ENCODE measurements around the gene CFAP97D1. TPM values are rescaled to one million over a fixed set of nuclear protein-coding genes. Genes with fewer than 3 reads are reported as not detected.
A peak's percentile ranks its signal among the peaks of the same experiment; 100 is the strongest.

CFAP97D1 gene
- not detected in 2 replicates for total RNA-seq (2014; rRNA removed; shearing (Covaris generic))

GRCh38 chr17:43780135-43780534 is at the start of gene CFAP97D1:
CFAP97D1 (plus strand) TSS chr17:43780435; CDS start chr17:43780463, 28 bp downstream.
- Histone ChIP-seq H3K9me3 (replicated peaks) (peaks cover 8% of the 10 kb centered on the region; the same call in 1 of the 2 replicates), H3K27me3 (no peaks in the 10 kb centered on the region), H3K27ac (no peak within 1 kb of the TSS), H3K4me1 (0 out of 2 replicates have a peak, but pooled peaks cover 5% of the 10 kb centered on the region), H3K36me3 (no peaks in the 10 kb centered on the region; the same call in 1 of the 2 replicates), H3K4me3 (peak within 1 kb of the TSS; percentile 93)
- DNase-seq, result no peak

GRCh38 chr17:43732958-43733357 is 47.3 kb upstream of the CFAP97D1 start:
- Histone ChIP-seq H3K9me3 (replicated peaks) (no peaks in the 10 kb centered on the region; the same call in 1 of the 2 replicates), H3K36me3 (no peaks in the 10 kb centered on the region), H3K4me1 (no peaks in the 10 kb centered on the region), H3K4me3 (no peak overlapping the region), H3K27ac (no peak overlapping the region), H3K27me3 (peaks cover 2% of the 10 kb centered on the region; the same call in 1 of the 2 replicates)
- no peak for DNase-seq

GRCh38 chr17:43733956-43734355 is 46.3 kb upstream of the CFAP97D1 start:
- H3K4me1 ChIP-seq, result no peaks in the 10 kb centered on the region
- peaks cover 2% of the 10 kb centered on the region; the same call in 1 of the 2 replicates for H3K27me3 ChIP-seq
- H3K4me3 ChIP-seq, result no peak overlapping the region
- no peaks in the 10 kb centered on the region; the same call in 1 of the 2 replicates for H3K9me3 ChIP-seq (replicated peaks)
- no peak overlapping the region for H3K27ac ChIP-seq
- no peak for DNase-seq
- no peaks in the 10 kb centered on the region for H3K36me3 ChIP-seq

- no peaks in the 10 kb centered on the region for H3K4me1 ChIP-seq
- peaks cover 2% of the 10 kb centered on the region; the same call in 1 of the 2 replicates for H3K27me3 ChIP-seq
- no peak overlapping the region for H3K4me3 ChIP-seq
- H3K36me3 ChIP-seq, result no peaks in the 10 kb centered on the region
- DNase-seq, result no peak
- no peaks in the 10 kb centered on the region; the same call in 1 of the 2 replicates for H3K9me3 ChIP-seq (replicated peaks)
- H3K27ac ChIP-seq, result no peak overlapping the region
These were observed 45.9 kb upstream of the CFAP97D1 start for GRCh38 chr17:43734376-43734775.

GRCh38 chr17:43736389-43736788 is 43.8 kb upstream of the CFAP97D1 start:
- H3K36me3 ChIP-seq, result no peaks in the 10 kb centered on the region
- H3K9me3 ChIP-seq (replicated peaks), result no peaks in the 10 kb centered on the region
- DNase-seq, result no peak
- H3K4me1 ChIP-seq, result no peaks in the 10 kb centered on the region
- no peak overlapping the region for H3K4me3 ChIP-seq
- peaks cover 1% of the 10 kb centered on the region; the same call in 1 of the 2 replicates for H3K27me3 ChIP-seq
- H3K27ac ChIP-seq, result no peak overlapping the region

- no peak overlapping the region for H3K4me3 ChIP-seq
- H3K4me1 ChIP-seq, result no peaks in the 10 kb centered on the region
These were observed 42.5 kb upstream of the CFAP97D1 start for GRCh38 chr17:43737722-43738121.

GRCh38 chr17:43740541-43740940 is 39.7 kb upstream of the CFAP97D1 start:
- H3K9me3 ChIP-seq (replicated peaks), result no peaks in the 10 kb centered on the region
- H3K27me3 ChIP-seq, result peaks cover 4% of the 10 kb centered on the region; the same call in 1 of the 2 replicates
- H3K4me3 ChIP-seq, result no peak overlapping the region
- H3K36me3 ChIP-seq, result no peaks in the 10 kb centered on the region
- H3K27ac ChIP-seq, result no peak overlapping the region
- peaks cover 5% of the 10 kb centered on the region; the same call in 1 of the 2 replicates for H3K4me1 ChIP-seq
- DNase-seq, result no peak

More at GRCh38 chr17:43737722-43738121, 42.5 kb upstream of the CFAP97D1 start:
- Histone ChIP-seq H3K9me3 (replicated peaks) (no peaks in the 10 kb centered on the region), H3K27me3 (peaks cover 4% of the 10 kb centered on the region; the same call in 1 of the 2 replicates), H3K27ac (no peak overlapping the region), H3K36me3 (no peaks in the 10 kb centered on the region)
- DNase-seq, result no peak

- Histone ChIP-seq H3K27ac (no peak overlapping the region), H3K9me3 (replicated peaks) (no peaks in the 10 kb centered on the region)
- no peak for DNase-seq
These were observed 38.6 kb upstream of the CFAP97D1 start for GRCh38 chr17:43741636-43742035.

GRCh38 chr17:43745541-43745940 is 34.7 kb upstream of the CFAP97D1 start:
- no peak overlapping the region for H3K4me3 ChIP-seq
- DNase-seq, result peak; percentile 23 to 24
- H3K4me1 ChIP-seq, result peaks cover 11% of the 10 kb centered on the region
- no peaks in the 10 kb centered on the region for H3K36me3 ChIP-seq
- no peaks in the 10 kb centered on the region for H3K9me3 ChIP-seq (replicated peaks)
- no peak overlapping the region for H3K27ac ChIP-seq
- H3K27me3 ChIP-seq, result peaks cover 8% of the 10 kb centered on the region; the same call in 1 of the 2 replicates

More at GRCh38 chr17:43741636-43742035, 38.6 kb upstream of the CFAP97D1 start:
- Histone ChIP-seq H3K4me3 (no peak overlapping the region), H3K27me3 (peaks cover 8% of the 10 kb centered on the region; the same call in 1 of the 2 replicates), H3K36me3 (no peaks in the 10 kb centered on the region), H3K4me1 (peaks cover 11% of the 10 kb centered on the region)

GRCh38 chr17:43750153-43750552 is 30.1 kb upstream of the CFAP97D1 start:
- peaks cover 10% of the 10 kb centered on the region for H3K4me1 ChIP-seq
- no peak overlapping the region for H3K27ac ChIP-seq
- no peak for DNase-seq
- peaks cover 9% of the 10 kb centered on the region; the same call in 1 of the 2 replicates for H3K27me3 ChIP-seq
- H3K4me3 ChIP-seq, result no peak overlapping the region
- no peaks in the 10 kb centered on the region for H3K9me3 ChIP-seq (replicated peaks)
- no peaks in the 10 kb centered on the region for H3K36me3 ChIP-seq

- Histone ChIP-seq H3K4me1 (no peaks in the 10 kb centered on the region), H3K9me3 (replicated peaks) (no peaks in the 10 kb centered on the region), H3K27ac (no peak overlapping the region), H3K36me3 (no peaks in the 10 kb centered on the region), H3K4me3 (no peak overlapping the region), H3K27me3 (peaks cover 16% of the 10 kb centered on the region; the same call in 1 of the 2 replicates)
- no peak for DNase-seq
These were observed 26.6 kb upstream of the CFAP97D1 start for GRCh38 chr17:43753493-43754129.

- no peak overlapping the region for H3K27ac ChIP-seq
- no peak for DNase-seq
- no peak overlapping the region for H3K4me3 ChIP-seq
- H3K4me1 ChIP-seq, result no peaks in the 10 kb centered on the region
- peaks cover 24% of the 10 kb centered on the region for H3K27me3 ChIP-seq
- H3K36me3 ChIP-seq, result no peaks in the 10 kb centered on the region
- no peaks in the 10 kb centered on the region for H3K9me3 ChIP-seq (replicated peaks)
These were observed 25.3 kb upstream of the CFAP97D1 start for GRCh38 chr17:43754947-43755346.

GRCh38 chr17:43755389-43755875 is 24.8 kb upstream of the CFAP97D1 start:
- Histone ChIP-seq H3K27ac (no peak overlapping the region), H3K9me3 (replicated peaks) (no peaks in the 10 kb centered on the region), H3K36me3 (no peaks in the 10 kb centered on the region), H3K27me3 (peaks cover 24% of the 10 kb centered on the region), H3K4me1 (no peaks in the 10 kb centered on the region), H3K4me3 (no peak overlapping the region)
- DNase-seq, result no peak

GRCh38 chr17:43756201-43756600 is 24.0 kb upstream of the CFAP97D1 start:
- H3K27ac ChIP-seq, result no peak overlapping the region
- H3K27me3 ChIP-seq, result peaks cover 24% of the 10 kb centered on the region
- no peaks in the 10 kb centered on the region for H3K4me1 ChIP-seq
- no peaks in the 10 kb centered on the region for H3K36me3 ChIP-seq
- no peak overlapping the region for H3K4me3 ChIP-seq
- H3K9me3 ChIP-seq (replicated peaks), result no peaks in the 10 kb centered on the region
- no peak for DNase-seq

GRCh38 chr17:43757171-43757660 is 23.0 kb upstream of the CFAP97D1 start:
- no peaks in the 10 kb centered on the region for H3K36me3 ChIP-seq
- H3K4me1 ChIP-seq, result no peaks in the 10 kb centered on the region
- no peak overlapping the region for H3K4me3 ChIP-seq
- H3K9me3 ChIP-seq (replicated peaks), result no peaks in the 10 kb centered on the region
- DNase-seq, result no peak
- H3K27ac ChIP-seq, result no peak overlapping the region
- H3K27me3 ChIP-seq, result peaks cover 24% of the 10 kb centered on the region
